HEK293 (cell line): ENCODE results near the gene NKD1.

Experiments
- ATF2 ChIP-seq: fragments of 450-650 bp; formaldehyde crosslinking; IDR thresholded peaks from 2 replicates; pipeline ENCODE4 v1.5.1; 2016; ENCODE audit warnings: missing biosample characterization, missing genetic modification characterization, low read depth
- CTCF ChIP-seq: fragments of 450-650 bp; formaldehyde crosslinking; IDR thresholded peaks from 2 replicates; pipeline ENCODE4 v1.5.1; 2016; ENCODE audit warnings: missing biosample characterization, missing genetic modification characterization
- REST ChIP-seq: fragments of 450-650 bp; formaldehyde crosslinking; IDR thresholded peaks from 2 replicates; pipeline ENCODE4 v1.5.1; 2016; ENCODE audit warnings: missing biosample characterization, missing genetic modification characterization
- WT1 ChIP-seq: fragments of 450-650 bp; formaldehyde crosslinking; IDR thresholded peaks from 2 replicates; pipeline ENCODE4 v1.5.1; 2016; ENCODE audit warnings: missing biosample characterization, missing genetic modification characterization
- ZBTB7A ChIP-seq: fragments of 450-650 bp; formaldehyde crosslinking; IDR thresholded peaks from 2 replicates; pipeline ENCODE4 v1.5.1; 2016; ENCODE audit warnings: low read depth, missing biosample characterization, missing genetic modification characterization
- ZBTB8A ChIP-seq: fragments of 450-650 bp; formaldehyde crosslinking; IDR thresholded peaks from 2 replicates; pipeline ENCODE4 v1.5.1; 2016; ENCODE audit warnings: missing biosample characterization, missing genetic modification characterization
- ZNF175 ChIP-seq: fragments of 450-650 bp; formaldehyde crosslinking; IDR thresholded peaks from 2 replicates; pipeline ENCODE4 v1.5.1; 2016; ENCODE audit warnings: missing biosample characterization, missing genetic modification characterization
- ZNF529 ChIP-seq: fragments of 450-650 bp; formaldehyde crosslinking; IDR thresholded peaks from 2 replicates; pipeline ENCODE4 v1.5.1; 2017; ENCODE audit warnings: missing genetic modification characterization, missing biosample characterization; ENCODE audit not compliant: insufficient replicate concordance
- ZNF639 ChIP-seq: fragments of 450-650 bp; formaldehyde crosslinking; IDR thresholded peaks from 2 replicates; pipeline ENCODE4 v1.5.1; 2016; ENCODE audit warnings: missing biosample characterization, missing genetic modification characterization
- ZNF76 ChIP-seq: fragments of 450-650 bp; formaldehyde crosslinking; IDR thresholded peaks from 2 replicates; pipeline ENCODE4; 2016; ENCODE audit warnings: low read depth, missing biosample characterization, missing genetic modification characterization, borderline replicate concordance

- TF ChIP-seq CTCF (tag by site-specific recombination) = no peak
- no peak for TF ChIP-seq ZBTB7A
- no peak for TF ChIP-seq ZNF639 (tag by site-specific recombination)
- TF ChIP-seq ATF2 (tag by site-specific recombination) = no peak
- TF ChIP-seq ZNF175 = no peak
- TF ChIP-seq ZNF76 (tag by site-specific recombination) = no peak
- no peak for TF ChIP-seq WT1 (tag by site-specific recombination)
- no peak for TF ChIP-seq ZNF529
- TF ChIP-seq ZBTB8A (tag by site-specific recombination) = no peak
- TF ChIP-seq REST (tag by site-specific recombination) = no peak
Observed at GRCh38 chr16:50580180-50580798, 32.1 kb downstream of the NKD1 start.
